ENCODE data around the gene KIAA0930.

Gene KIAA0930

DNA sequence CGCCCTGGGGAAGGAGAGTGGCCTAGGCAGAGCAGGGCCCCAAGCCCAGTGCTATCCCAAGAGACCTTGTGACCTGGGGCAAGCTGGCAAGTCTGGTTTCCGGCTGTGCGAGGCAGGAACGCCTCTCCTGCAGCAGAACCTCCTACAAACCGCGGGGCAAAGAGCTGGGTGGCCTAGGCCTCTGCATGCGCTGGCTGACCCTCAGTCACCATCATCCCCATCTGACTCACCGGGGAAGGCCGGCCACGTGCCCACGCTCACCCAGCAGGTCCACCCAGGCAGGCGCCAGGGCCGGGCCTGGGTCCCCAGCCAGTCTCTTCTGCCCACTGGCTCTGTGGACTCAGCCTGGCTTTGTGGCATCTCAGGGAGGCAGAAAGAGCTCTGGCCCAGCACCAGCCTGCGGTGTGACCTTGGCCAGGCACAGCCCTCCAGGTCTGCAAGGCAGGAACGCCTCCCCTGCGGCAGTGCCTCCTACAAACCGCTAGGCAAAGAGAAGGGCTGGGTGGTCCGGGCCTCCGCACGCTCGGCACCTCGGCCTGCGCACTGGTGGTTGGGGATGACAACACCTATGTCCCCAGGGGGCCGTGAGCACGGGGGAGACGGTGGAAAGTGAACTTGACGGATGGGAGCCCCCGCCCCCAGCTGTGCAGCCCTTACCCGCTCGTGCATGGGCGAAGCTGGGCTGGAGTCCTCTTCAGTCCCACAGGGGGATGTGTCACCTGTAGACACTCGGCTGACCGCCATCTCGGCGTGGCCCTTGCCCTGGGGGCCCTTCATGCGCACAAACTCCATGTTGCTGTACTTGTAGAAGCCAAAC, 38.2 kb downstream of the KIAA0930 start:
- ChIA-PET POLR2A (ENCODE audit: low non-redundant PET) (no interaction called here), CTCF (interaction anchor here (0.6 kb wide), 1 partner anchor 125 kb away, joined by 3 read pairs; no protein-coding TSS in a partner anchor)
- TF ChIP-seq CTCF (conservative IDR thresholded peaks at IDR 0.05; ENCODE audit: low read depth): no peak

DNA sequence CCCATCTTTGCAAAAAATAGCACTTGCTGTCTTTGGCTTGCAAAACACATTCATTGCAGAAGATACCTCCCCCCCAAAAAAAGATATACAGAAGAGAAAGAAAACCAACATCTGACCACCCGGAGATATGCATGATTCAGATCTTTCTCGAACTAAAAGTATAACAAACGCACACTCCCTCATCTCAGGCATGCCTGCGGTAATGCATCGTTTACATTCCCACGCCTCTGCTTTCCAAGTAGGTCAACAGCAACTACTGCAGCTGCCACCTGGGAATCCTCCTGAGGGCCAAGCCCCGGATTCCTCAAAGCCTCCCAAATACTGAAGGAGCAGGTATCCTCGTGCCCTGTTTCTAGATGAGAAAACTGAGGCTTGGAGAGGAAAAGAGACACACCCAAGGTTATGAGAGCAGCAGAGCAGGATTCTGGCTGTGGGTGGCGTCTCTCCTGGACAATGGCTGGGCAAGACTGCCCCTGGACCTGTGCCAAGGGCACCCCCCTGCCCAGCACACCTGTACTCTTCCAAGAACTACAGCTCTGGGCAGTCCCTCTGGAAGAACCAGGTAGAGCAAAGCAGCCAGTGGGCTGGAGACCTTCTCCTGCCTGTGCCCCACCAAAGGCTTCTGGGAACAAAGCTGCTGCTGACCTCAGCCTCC, 38.9 kb downstream of the KIAA0930 start:
- CTCF ChIA-PET: interaction anchor here (0.6 kb wide), 1 partner anchor 126 kb away, joined by 3 read pairs; no protein-coding TSS in a partner anchor
- peak overlapping the region; percentile 61 for H3K27ac ChIP-seq
- TF ChIP-seq CTCF (conservative IDR thresholded peaks at IDR 0.05; ENCODE audit: low read depth): no peak
- POLR2A ChIA-PET (ENCODE audit: low non-redundant PET): no interaction called here
- no peak for DNase-seq (ENCODE audit: low spot score)

More for the DNA sequence above, 38.2 kb downstream of the KIAA0930 start:
- peak overlapping the region; percentile 61 for H3K27ac ChIP-seq
- DNase-seq (ENCODE audit: low spot score): no peak

DNA sequence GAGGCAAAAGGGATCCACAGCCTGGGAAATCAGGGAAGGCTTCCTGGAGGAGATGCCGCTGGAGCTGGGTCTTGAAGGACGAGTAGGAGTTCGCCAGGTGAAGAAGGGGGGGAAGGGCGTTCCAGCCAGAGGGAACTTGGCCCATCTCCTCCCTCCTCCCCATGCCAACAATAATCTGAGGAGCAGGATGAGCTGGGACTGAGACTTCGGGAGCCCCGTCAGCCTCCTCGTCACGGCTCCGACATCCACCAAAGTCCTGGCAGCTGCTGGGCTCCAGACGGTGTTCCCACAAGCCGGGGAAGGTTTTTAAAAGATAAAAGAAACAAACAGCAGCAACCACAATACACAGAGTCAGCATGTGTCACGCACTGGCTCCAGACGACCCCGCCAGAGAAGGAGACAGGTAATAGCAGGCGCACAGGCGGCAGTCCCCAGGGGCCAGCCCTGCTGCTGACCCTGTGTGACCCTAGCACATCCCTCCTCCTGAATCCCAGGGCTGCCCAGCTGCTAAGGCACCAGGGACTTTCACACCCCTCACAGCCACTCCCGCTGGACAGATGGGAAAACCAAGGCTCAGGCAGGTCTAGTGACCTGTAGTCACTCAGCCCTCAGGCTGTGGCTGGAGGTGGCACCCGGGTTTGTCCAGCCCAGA, 39.7 kb downstream of the KIAA0930 start:
- POLR2A ChIA-PET (ENCODE audit: low non-redundant PET): no interaction called here
- CTCF ChIA-PET: interaction anchor here (0.6 kb wide), 1 partner anchor 1185 kb away, joined by 3 read pairs; no protein-coding TSS in a partner anchor
- TF ChIP-seq CTCF (conservative IDR thresholded peaks at IDR 0.05; ENCODE audit: low read depth): no peak
- H3K27ac ChIP-seq: peak overlapping the region; percentile 61
- no peak for DNase-seq (ENCODE audit: low spot score)

DNA sequence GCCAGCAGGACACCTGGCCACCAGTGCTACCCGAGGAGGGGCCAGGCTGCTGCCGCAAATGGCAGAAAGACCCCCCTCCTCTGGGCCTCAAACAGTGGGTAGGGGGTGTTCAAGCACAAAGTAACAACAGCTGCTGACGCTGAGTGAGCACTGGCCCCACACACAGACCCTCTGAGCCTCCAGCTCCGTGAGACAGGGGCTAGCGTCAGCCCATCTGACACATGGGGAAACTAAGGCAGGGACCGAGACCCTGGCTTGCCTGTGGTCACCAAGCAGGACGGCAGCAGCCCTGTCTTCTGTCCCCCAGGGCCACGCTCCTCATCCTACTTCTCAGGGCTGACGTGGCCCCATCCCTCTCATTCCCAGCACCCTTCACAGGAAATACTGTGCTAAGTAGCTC, 40.5 kb downstream of the KIAA0930 start:
- POLR2A ChIA-PET (ENCODE audit: low non-redundant PET): no interaction called here
- H3K27ac ChIP-seq: peak overlapping the region; percentile 61
- DNase-seq (ENCODE audit: low spot score): no peak
- CTCF ChIA-PET: interaction anchor here (0.6 kb wide), 1 partner anchor 1186 kb away, joined by 3 read pairs; no protein-coding TSS in a partner anchor
- no peak for TF ChIP-seq CTCF (conservative IDR thresholded peaks at IDR 0.05; ENCODE audit: low read depth)

GRCh38 chr22:45199723-45200122, 41.0 kb downstream of the KIAA0930 start:
- ChIA-PET CTCF (no interaction called here), POLR2A (ENCODE audit: low non-redundant PET) (no interaction called here)
- no peak for TF ChIP-seq CTCF (conservative IDR thresholded peaks at IDR 0.05; ENCODE audit: low read depth)
- no peak for DNase-seq (ENCODE audit: low spot score)
- H3K27ac ChIP-seq: no peak overlapping the region

DNA sequence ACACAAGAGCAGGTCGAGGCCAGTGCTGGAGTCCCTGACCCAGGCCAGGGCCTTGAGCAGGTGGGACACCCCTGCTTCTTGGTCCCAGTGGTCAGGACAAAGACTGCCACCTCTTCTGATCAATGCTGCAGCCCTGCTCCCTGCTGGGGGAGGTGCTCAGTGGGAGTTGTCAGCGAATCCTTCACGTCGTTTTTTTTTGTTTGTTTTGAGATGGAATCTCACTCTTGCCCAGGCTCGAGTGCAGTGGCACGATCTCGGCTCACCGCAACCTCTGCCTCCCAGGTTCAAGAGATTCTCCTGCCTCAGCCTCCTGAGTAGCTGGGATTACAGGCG, 42.3 kb downstream of the KIAA0930 start:
- TF ChIP-seq CTCF (conservative IDR thresholded peaks at IDR 0.05; ENCODE audit: low read depth): no peak

More for the DNA sequence above, 42.3 kb downstream of the KIAA0930 start:
- H3K27ac ChIP-seq: peak overlapping the region; percentile 8; the same call in 1 of the 2 replicates
- ChIA-PET POLR2A (ENCODE audit: low non-redundant PET) (no interaction called here), CTCF (no interaction called here)
- no peak for DNase-seq (ENCODE audit: low spot score)

Data from RWPE1 (cell line).